SK-N-SH (cell line): ENCODE data around the gene LRRN4.

Experiments used
- ELF1 ChIP-seq: IDR thresholded peaks from 2 replicates; pipeline ENCODE4 v1.4.0; 2012
- FOXM1 ChIP-seq: IDR thresholded peaks from 2 replicates; pipeline ENCODE4 v1.4.0; 2012; ENCODE audit warnings: low read depth, mild to moderate bottlenecking
- JUND ChIP-seq: IDR thresholded peaks from 2 replicates; pipeline ENCODE4 v1.4.0; 2012
- MXI1 ChIP-seq: IDR thresholded peaks from 2 replicates; pipeline ENCODE4 v1.6.1; 2012; ENCODE audit warnings: mild to moderate bottlenecking, low read depth, low read length, improper control_type of control experiment
- RCOR1 ChIP-seq: fragments of 150-350 bp; IDR thresholded peaks from 2 replicates; pipeline ENCODE4 v1.6.1; 2017; ENCODE audit warnings: antibody characterized with exemption, low read length
- REST ChIP-seq: IDR thresholded peaks from 2 replicates; pipeline ENCODE4 v1.6.1; 2012; ENCODE audit warnings: mild to moderate bottlenecking, low read depth, low read length, moderate library complexity
- TAF1 ChIP-seq: IDR thresholded peaks from 2 replicates; pipeline ENCODE4 v1.6.1; 2012; ENCODE audit warnings: low read depth, mild to moderate bottlenecking, low read length, moderate library complexity, borderline replicate concordance
- TEAD4 ChIP-seq: IDR thresholded peaks from 2 replicates; pipeline ENCODE4 v1.4.0; 2012; ENCODE audit warnings: mild to moderate bottlenecking, borderline replicate concordance; ENCODE audit not compliant: insufficient read depth
- YY1 ChIP-seq: IDR thresholded peaks from 2 replicates; pipeline ENCODE4 v1.4.0; 2012; ENCODE audit warnings: low read depth, mild to moderate bottlenecking
- ZBTB33 ChIP-seq: IDR thresholded peaks from 2 replicates; pipeline ENCODE4 v1.4.0; 2012; ENCODE audit warnings: low read depth, borderline replicate concordance
- TF ChIP-seq, protein P1 (sequence below): fragments of 200-600 bp; sonication (generic); IDR thresholded peaks from 2 replicates; pipeline ENCODE4 v1.6.1; 2017; ENCODE audit warnings: antibody characterized with exemption, mild to moderate bottlenecking, moderate library complexity
- TF ChIP-seq, protein P2 (sequence below): IDR thresholded peaks from 2 replicates; pipeline ENCODE4 v1.4.0; 2012; ENCODE audit warnings: low read depth

GRCh38 chr20:6100246-6100645 lies 46.4 kb upstream of the LRRN4 start:
- TF ChIP-seq TAF1 (no peak), JUND (no peak), RCOR1 (no peak), FOXM1 (no peak), YY1 (no peak), TEAD4 (no peak), MXI1 (no peak), REST (no peak), ELF1 (no peak), ZBTB33 (no peak)
- TF ChIP-seq, protein P1, sequence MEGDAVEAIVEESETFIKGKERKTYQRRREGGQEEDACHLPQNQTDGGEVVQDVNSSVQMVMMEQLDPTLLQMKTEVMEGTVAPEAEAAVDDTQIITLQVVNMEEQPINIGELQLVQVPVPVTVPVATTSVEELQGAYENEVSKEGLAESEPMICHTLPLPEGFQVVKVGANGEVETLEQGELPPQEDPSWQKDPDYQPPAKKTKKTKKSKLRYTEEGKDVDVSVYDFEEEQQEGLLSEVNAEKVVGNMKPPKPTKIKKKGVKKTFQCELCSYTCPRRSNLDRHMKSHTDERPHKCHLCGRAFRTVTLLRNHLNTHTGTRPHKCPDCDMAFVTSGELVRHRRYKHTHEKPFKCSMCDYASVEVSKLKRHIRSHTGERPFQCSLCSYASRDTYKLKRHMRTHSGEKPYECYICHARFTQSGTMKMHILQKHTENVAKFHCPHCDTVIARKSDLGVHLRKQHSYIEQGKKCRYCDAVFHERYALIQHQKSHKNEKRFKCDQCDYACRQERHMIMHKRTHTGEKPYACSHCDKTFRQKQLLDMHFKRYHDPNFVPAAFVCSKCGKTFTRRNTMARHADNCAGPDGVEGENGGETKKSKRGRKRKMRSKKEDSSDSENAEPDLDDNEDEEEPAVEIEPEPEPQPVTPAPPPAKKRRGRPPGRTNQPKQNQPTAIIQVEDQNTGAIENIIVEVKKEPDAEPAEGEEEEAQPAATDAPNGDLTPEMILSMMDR: no peak
- TF ChIP-seq, protein P2, sequence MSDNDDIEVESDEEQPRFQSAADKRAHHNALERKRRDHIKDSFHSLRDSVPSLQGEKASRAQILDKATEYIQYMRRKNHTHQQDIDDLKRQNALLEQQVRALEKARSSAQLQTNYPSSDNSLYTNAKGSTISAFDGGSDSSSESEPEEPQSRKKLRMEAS: no peak
